Mononuclear cell (primary cell): ENCODE data around the gene AS3MT. TPM values are rescaled to one million over a fixed set of nuclear protein-coding genes. Genes with fewer than 3 reads are reported as not detected.

Experiments
- H3K27me3 ChIP-seq: 2 replicates; pipeline ENCODE4 v1.6.0; 2011; ENCODE audit warnings: low read length, control low read depth; ENCODE audit not compliant: insufficient read depth
- H3K4me1 ChIP-seq: 2 replicates; pipeline ENCODE4 v1.5.1; 2011; ENCODE audit warnings: mild to moderate bottlenecking, low read length, control low read depth; ENCODE audit not compliant: insufficient read depth
- H3K4me3 ChIP-seq: 2 replicates; pipeline ENCODE4 v1.5.1; 2011; ENCODE audit warnings: mild to moderate bottlenecking, low read length, moderate library complexity
- H3K9me3 ChIP-seq: 2 replicates; pipeline ENCODE4 v1.5.1; 2011; ENCODE audit warnings: low read depth, mild to moderate bottlenecking, control low read depth, low read length
- total RNA-seq: library from RNA; depleted of rRNA; stranded (reverse); fragments of >200 nt; gene quantifications from one replicate; pipeline ENCODE4 v1.2.3, GENCODE V29; 2012

Gene AS3MT
- total RNA-seq, 1 donor = 1.7 TPM

GRCh38 chr10:102878629-102879028 is 9.4 kb downstream of the AS3MT start:
- no peaks in the 10 kb centered on the region for H3K4me1 ChIP-seq
- H3K9me3 ChIP-seq = no peaks in the 10 kb centered on the region
- no peaks in the 10 kb centered on the region for H3K27me3 ChIP-seq
- no peak overlapping the region for H3K4me3 ChIP-seq

GRCh38 chr10:102880256-102880655 is 11.0 kb downstream of the AS3MT start:
- H3K4me3 ChIP-seq = no peak overlapping the region
- H3K27me3 ChIP-seq = no peaks in the 10 kb centered on the region
- H3K4me1 ChIP-seq = no peaks in the 10 kb centered on the region
- no peaks in the 10 kb centered on the region for H3K9me3 ChIP-seq

GRCh38 chr10:102888048-102888447 is 18.8 kb downstream of the AS3MT start:
- no peaks in the 10 kb centered on the region for H3K27me3 ChIP-seq
- H3K9me3 ChIP-seq = no peaks in the 10 kb centered on the region
- H3K4me1 ChIP-seq = no peaks in the 10 kb centered on the region

GRCh38 chr10:102894466-102895213 is 25.4 kb downstream of the AS3MT start:
- Histone ChIP-seq H3K4me3 (no peak overlapping the region), H3K4me1 (no peaks in the 10 kb centered on the region), H3K9me3 (no peaks in the 10 kb centered on the region), H3K27me3 (no peaks in the 10 kb centered on the region)

More at GRCh38 chr10:102888048-102888447, 18.8 kb downstream of the AS3MT start:
- no peak overlapping the region for H3K4me3 ChIP-seq

- Histone ChIP-seq H3K4me3 (no peak overlapping the region), H3K4me1 (no peaks in the 10 kb centered on the region), H3K27me3 (no peaks in the 10 kb centered on the region), H3K9me3 (no peaks in the 10 kb centered on the region)
Measured at GRCh38 chr10:102900006-102900405, 30.7 kb downstream of the AS3MT start.

- H3K4me3 ChIP-seq = no peak overlapping the region
- H3K27me3 ChIP-seq = no peaks in the 10 kb centered on the region
- H3K4me1 ChIP-seq = no peaks in the 10 kb centered on the region
- H3K9me3 ChIP-seq = no peaks in the 10 kb centered on the region
Measured at GRCh38 chr10:102904346-102904745, 35.1 kb downstream of the AS3MT start.

GRCh38 chr10:102906507-102906906 is 37.2 kb downstream of the AS3MT start:
- H3K4me1 ChIP-seq = no peaks in the 10 kb centered on the region
- H3K27me3 ChIP-seq = no peaks in the 10 kb centered on the region
- no peaks in the 10 kb centered on the region for H3K9me3 ChIP-seq
- H3K4me3 ChIP-seq = no peak overlapping the region

- H3K4me3 ChIP-seq = no peak overlapping the region
- peaks cover 21% of the 10 kb centered on the region for H3K4me1 ChIP-seq
- H3K9me3 ChIP-seq = no peaks in the 10 kb centered on the region
- H3K27me3 ChIP-seq = peaks cover 12% of the 10 kb centered on the region
Measured at GRCh38 chr10:102914781-102915180, 45.5 kb downstream of the AS3MT start.

- Histone ChIP-seq H3K27me3 (peaks cover 12% of the 10 kb centered on the region), H3K4me1 (peaks cover 33% of the 10 kb centered on the region), H3K9me3 (no peaks in the 10 kb centered on the region), H3K4me3 (no peak overlapping the region)
Measured at GRCh38 chr10:102916173-102916572, 46.9 kb downstream of the AS3MT start.

- peaks cover 36% of the 10 kb centered on the region for H3K4me1 ChIP-seq
- H3K27me3 ChIP-seq = peaks cover 8% of the 10 kb centered on the region
- peak overlapping the region; percentile 98 for H3K4me3 ChIP-seq
- no peaks in the 10 kb centered on the region for H3K9me3 ChIP-seq
Measured at GRCh38 chr10:102917314-102917961, 48.2 kb downstream of the AS3MT start.

- H3K4me1 ChIP-seq = peaks cover 40% of the 10 kb centered on the region
Measured at GRCh38 chr10:102917962-102918816, 48.9 kb downstream of the AS3MT start, which contains the start of gene CNNM2. TSS of gene CNNM2 (plus strand) at chr10:102918294. CDS start at chr10:102918481, 187 bp downstream.

GRCh38 chr10:102918817-102919245 is 49.6 kb downstream of the AS3MT start:
- peaks cover 40% of the 10 kb centered on the region for H3K4me1 ChIP-seq
- H3K4me3 ChIP-seq = peak overlapping the region; percentile 98
- peaks cover 5% of the 10 kb centered on the region for H3K27me3 ChIP-seq
- H3K9me3 ChIP-seq = no peaks in the 10 kb centered on the region

More at GRCh38 chr10:102917962-102918816, 48.9 kb downstream of the AS3MT start, which contains the start of gene CNNM2:
- peak within 1 kb of the TSS; percentile 98 for H3K4me3 ChIP-seq
- H3K9me3 ChIP-seq = no peaks in the 10 kb centered on the region
- peaks cover 8% of the 10 kb centered on the region for H3K27me3 ChIP-seq

GRCh38 chr10:102919246-102919959 is 50.1 kb downstream of the AS3MT start:
- Histone ChIP-seq H3K4me3 (peak overlapping the region; percentile 98), H3K4me1 (peaks cover 40% of the 10 kb centered on the region), H3K9me3 (no peaks in the 10 kb centered on the region), H3K27me3 (peaks cover 5% of the 10 kb centered on the region)

GRCh38 chr10:102919992-102920739 is 50.9 kb downstream of the AS3MT start:
- Histone ChIP-seq H3K27me3 (peaks cover 5% of the 10 kb centered on the region), H3K4me3 (no peak overlapping the region), H3K9me3 (no peaks in the 10 kb centered on the region), H3K4me1 (peaks cover 40% of the 10 kb centered on the region)
